DMS153 (cell line): ENCODE data around the gene C1orf226.

ENCODE experiments used
- DNase-seq: peaks from one replicate; lab custom pipeline; 2025; lab: John Stamatoyannopoulos, UW

The C1orf226 gene

GRCh38 chr1:162385280-162385623 lies 3.7 kb downstream of the C1orf226 start:
- no peak for DNase-seq

- DNase-seq: no peak
Observed at GRCh38 chr1:162385702-162386101, 4.2 kb downstream of the C1orf226 start.

GRCh38 chr1:162386292-162387225 lies 5.0 kb downstream of the C1orf226 start:
- no peak for DNase-seq

- DNase-seq: no peak
Observed at GRCh38 chr1:162387226-162388082, 5.9 kb downstream of the C1orf226 start.

GRCh38 chr1:162388083-162388594 lies 6.6 kb downstream of the C1orf226 start:
- no peak for DNase-seq

- DNase-seq: no peak
Observed at GRCh38 chr1:162388615-162389014, 7.1 kb downstream of the C1orf226 start.

GRCh38 chr1:162389021-162389818 lies 7.7 kb downstream of the C1orf226 start:
- peak; percentile 71 for DNase-seq

GRCh38 chr1:162389971-162390370 lies 8.4 kb downstream of the C1orf226 start:
- no peak for DNase-seq

- no peak for DNase-seq
Observed at GRCh38 chr1:162390396-162391185, 9.1 kb downstream of the C1orf226 start.

- peak; percentile 48 for DNase-seq
Observed at GRCh38 chr1:162391790-162392563, 10.4 kb downstream of the C1orf226 start.

GRCh38 chr1:162396201-162396906 lies 14.8 kb downstream of the C1orf226 start:
- no peak for DNase-seq

- DNase-seq: no peak
Observed at GRCh38 chr1:162397039-162397448, 15.5 kb downstream of the C1orf226 start.

- DNase-seq: no peak
Observed at GRCh38 chr1:162397943-162398560, 16.5 kb downstream of the C1orf226 start.

GRCh38 chr1:162398999-162399580 lies 17.6 kb downstream of the C1orf226 start:
- no peak for DNase-seq

- no peak for DNase-seq
Observed at GRCh38 chr1:162400790-162401355, 19.3 kb downstream of the C1orf226 start.

- no peak for DNase-seq
Observed at GRCh38 chr1:162404550-162405160, 23.1 kb downstream of the C1orf226 start.

GRCh38 chr1:162405800-162406199 lies 24.3 kb downstream of the C1orf226 start:
- no peak for DNase-seq

- DNase-seq: no peak
Observed at GRCh38 chr1:162406811-162407210, 25.3 kb downstream of the C1orf226 start.
